SK-N-MC (cell line): Measurements from ENCODE around the gene GTF2F2.

Experiments used
- EZH2 ChIP-seq: fragments of 200-600 bp; sonication (generic); IDR thresholded peaks from one replicate; pipeline ENCODE4 v1.6.1; 2017; ENCODE audit warnings: antibody characterized with exemption
- POLR2AphosphoS5 ChIP-seq: IDR thresholded peaks from 2 replicates; pipeline ENCODE4 v1.6.1; 2012; ENCODE audit warnings: mild to moderate bottlenecking, low read depth, low read length, borderline replicate concordance

- no peak for TF ChIP-seq EZH2
- TF ChIP-seq POLR2AphosphoS5 = no peak
Observed at GRCh38 chr13:45222516-45222915, 102.2 kb downstream of the GTF2F2 start.
